ENCODE results near the gene PAPSS2.
A peak's percentile ranks its signal among the peaks of the same experiment; 100 is the strongest.
"Not testable (repeated sequence)": the region's sequence is repeated elsewhere in the genome, so short reads cannot be mapped to it uniquely, and the experiment has no call there.

PAPSS2 gene

GRCh38 chr10:87740254-87740655, 80.6 kb downstream of the PAPSS2 start:
- peak in 1 of 2 experiments; percentile 89 for DNase-seq (ENCODE audit: low read depth in 1 of 2, low spot score in 1 of 2)
- Histone ChIP-seq H3K27ac (replicated peaks) (no peak overlapping the region), H3K27me3 (ENCODE audit: insufficient read depth, poor library complexity, severe bottlenecking) (no peaks in the 10 kb centered on the region), H3K4me3 (replicated peaks; ENCODE audit: insufficient read depth, low read length) (no peak overlapping the region)
- TF ChIP-seq POLR2AphosphoS5 (IDR thresholded peaks at IDR 0.05; ENCODE audit: low read depth), result no peak
- no peak for TF ChIP-seq CTCF (IDR thresholded peaks at IDR 0.05; ENCODE audit: insufficient read depth, low read length)
- no peak for TF ChIP-seq GABPA (IDR thresholded peaks at IDR 0.05; ENCODE audit: low read depth)
- TF ChIP-seq REST (IDR thresholded peaks at IDR 0.05; ENCODE audit: insufficient replicate concordance, low read depth), result no peak
- no peak for TF ChIP-seq SPI1 (IDR thresholded peaks at IDR 0.05; ENCODE audit: borderline replicate concordance, low read depth)

GRCh38 chr10:87742992-87743610, 83.4 kb downstream of the PAPSS2 start:
- peak; percentile 46 to 57 for DNase-seq (ENCODE audit: low read depth in 1 of 2, low spot score in 1 of 2)
- not testable (repeated sequence) for H3K4me3 ChIP-seq (replicated peaks; ENCODE audit: insufficient read depth, low read length); H3K27ac ChIP-seq (replicated peaks); H3K27me3 ChIP-seq (ENCODE audit: insufficient read depth, poor library complexity, severe bottlenecking)

GRCh38 chr10:87744606-87745005, 84.9 kb downstream of the PAPSS2 start:
- no peak for TF ChIP-seq GABPA (IDR thresholded peaks at IDR 0.05; ENCODE audit: low read depth)
- no peak for TF ChIP-seq POLR2AphosphoS5 (IDR thresholded peaks at IDR 0.05; ENCODE audit: low read depth)
- TF ChIP-seq REST (IDR thresholded peaks at IDR 0.05; ENCODE audit: insufficient replicate concordance, low read depth), result no peak
- no peak for TF ChIP-seq CTCF (IDR thresholded peaks at IDR 0.05; ENCODE audit: insufficient read depth, low read length)
- no peak for TF ChIP-seq SPI1 (IDR thresholded peaks at IDR 0.05; ENCODE audit: borderline replicate concordance, low read depth)
- DNase-seq (ENCODE audit: low read depth in 1 of 2, low spot score in 1 of 2), result no peak

GRCh38 chr10:87746911-87747310, 87.2 kb downstream of the PAPSS2 start:
- Histone ChIP-seq H3K27ac (replicated peaks) (no peak overlapping the region), H3K4me3 (replicated peaks; ENCODE audit: insufficient read depth, low read length) (no peak overlapping the region), H3K27me3 (ENCODE audit: insufficient read depth, poor library complexity, severe bottlenecking) (no peaks in the 10 kb centered on the region)
- no peak for DNase-seq (ENCODE audit: low read depth in 1 of 2, low spot score in 1 of 2)
- TF ChIP-seq POLR2AphosphoS5 (IDR thresholded peaks at IDR 0.05; ENCODE audit: low read depth), result no peak
- TF ChIP-seq CTCF (IDR thresholded peaks at IDR 0.05; ENCODE audit: insufficient read depth, low read length), result no peak
- TF ChIP-seq SPI1 (IDR thresholded peaks at IDR 0.05; ENCODE audit: borderline replicate concordance, low read depth), result no peak
- TF ChIP-seq GABPA (IDR thresholded peaks at IDR 0.05; ENCODE audit: low read depth), result no peak
- no peak for TF ChIP-seq REST (IDR thresholded peaks at IDR 0.05; ENCODE audit: insufficient replicate concordance, low read depth)

More at GRCh38 chr10:87744606-87745005, 84.9 kb downstream of the PAPSS2 start:
- H3K4me3 ChIP-seq (replicated peaks; ENCODE audit: insufficient read depth, low read length), result no peak overlapping the region
- no peak overlapping the region for H3K27ac ChIP-seq (replicated peaks)
- H3K27me3 ChIP-seq (ENCODE audit: insufficient read depth, poor library complexity, severe bottlenecking), result no peaks in the 10 kb centered on the region

GRCh38 chr10:87748244-87748643, 88.6 kb downstream of the PAPSS2 start:
- H3K4me3 ChIP-seq (replicated peaks; ENCODE audit: insufficient read depth, low read length); DNase-seq (ENCODE audit: low read depth in 1 of 2, low spot score in 1 of 2): not testable (repeated sequence)

More at GRCh38 chr10:87748244-87748643, 88.6 kb downstream of the PAPSS2 start:
- H3K27ac ChIP-seq (replicated peaks); H3K27me3 ChIP-seq (ENCODE audit: insufficient read depth, poor library complexity, severe bottlenecking): not testable (repeated sequence)

Measured in HL-60 (cell line).